ENCODE measurements around the gene MLH1.
"Not testable (repeated sequence)": the region's sequence is repeated elsewhere in the genome, so short reads cannot be mapped to it uniquely, and the experiment has no call there.

MLH1 gene

DNA sequence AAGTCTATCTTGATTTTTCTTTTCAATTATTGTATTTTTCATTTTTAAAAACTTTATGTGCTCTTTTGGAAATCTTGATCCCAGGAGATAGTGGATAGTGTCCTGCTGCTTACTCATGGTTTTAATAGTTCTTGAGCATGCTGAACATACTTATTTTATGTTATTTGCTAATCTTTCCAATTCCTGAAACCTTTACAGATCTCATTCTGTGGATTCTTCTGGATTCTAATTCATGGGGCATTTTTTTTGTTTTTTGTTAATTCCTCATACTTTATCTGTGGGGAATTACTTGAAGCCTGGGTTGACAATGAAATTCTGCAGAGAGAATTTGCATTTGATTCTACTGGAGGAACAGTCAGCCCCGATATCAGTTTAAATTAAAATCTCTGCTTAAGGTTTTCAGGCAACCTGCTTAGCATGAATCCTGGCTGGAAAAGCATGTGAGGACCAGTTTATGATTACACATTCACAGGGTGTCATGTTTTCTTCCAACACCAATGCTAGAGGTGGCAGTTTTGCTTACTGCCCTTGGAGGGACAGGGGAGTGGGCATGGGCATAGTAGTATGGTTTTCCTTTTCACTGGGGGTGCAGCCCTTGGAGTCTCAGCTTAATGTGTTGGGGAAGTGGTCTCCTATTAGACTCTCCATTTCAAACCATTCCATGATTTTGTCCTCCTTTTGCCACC, 46.0 kb downstream of the MLH1 start:
- no peak for DNase-seq

- DNase-seq: no peak
These were observed 46.9 kb downstream of the MLH1 start for GRCh38 chr3:37040231-37040630.

DNA sequence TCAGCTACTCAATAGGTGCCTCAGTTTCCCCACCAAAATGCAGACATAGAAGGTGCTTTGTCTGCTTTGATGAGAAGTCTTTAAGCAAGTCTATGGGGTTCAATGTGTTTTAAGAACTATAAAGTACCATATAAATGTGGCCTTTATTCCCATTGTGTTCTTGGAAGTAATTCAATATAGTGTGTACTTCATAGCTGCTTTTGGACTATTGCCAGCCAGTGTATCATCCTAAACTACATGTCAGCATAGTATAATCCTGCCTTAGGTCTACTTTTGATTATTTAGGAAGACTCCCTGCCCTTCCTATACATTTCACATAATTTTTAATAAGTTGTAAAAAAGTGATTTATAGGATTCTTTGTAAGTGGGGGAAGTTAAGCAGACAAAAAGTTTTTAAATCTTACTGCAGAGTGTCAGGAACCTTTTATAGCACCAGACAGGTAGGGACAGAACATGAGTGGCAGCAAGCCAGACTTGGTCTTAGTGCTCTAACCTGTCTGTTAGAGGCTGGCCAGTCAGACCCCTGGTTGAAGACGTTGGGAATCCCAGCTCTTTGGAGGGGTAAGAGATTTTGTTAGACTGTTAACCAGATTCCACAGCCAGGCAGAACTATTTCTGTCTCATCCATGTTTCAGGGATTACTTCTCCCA, 48.4 kb downstream of the MLH1 start:
- DNase-seq: no peak

GRCh38 chr3:37042712-37043111, 49.4 kb downstream of the MLH1 start:
- DNase-seq: not testable (repeated sequence)

DNA sequence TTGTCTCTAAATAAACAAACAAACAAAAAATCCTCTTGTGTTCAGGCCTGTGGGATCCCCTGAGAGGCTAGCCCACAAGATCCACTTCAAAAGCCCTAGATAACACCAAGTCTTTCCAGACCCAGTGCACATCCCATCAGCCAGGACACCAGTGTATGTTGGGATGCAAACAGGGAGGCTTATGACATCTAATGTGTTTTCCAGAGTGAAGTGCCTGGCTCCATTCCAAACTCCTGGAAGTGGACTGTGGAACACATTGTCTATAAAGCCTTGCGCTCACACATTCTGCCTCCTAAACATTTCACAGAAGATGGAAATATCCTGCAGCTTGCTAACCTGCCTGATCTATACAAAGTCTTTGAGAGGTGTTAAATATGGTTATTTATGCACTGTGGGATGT, 57.0 kb downstream of the MLH1 start:
- no peak for DNase-seq

- peak; percentile 3 for DNase-seq
These were observed 59.5 kb downstream of the MLH1 start for GRCh38 chr3:37052860-37053259.

- no peak for DNase-seq
These were observed 60.0 kb downstream of the MLH1 start for GRCh38 chr3:37053337-37053736.

GRCh38 chr3:37053753-37054152, 60.4 kb downstream of the MLH1 start:
- DNase-seq: no peak

DNA sequence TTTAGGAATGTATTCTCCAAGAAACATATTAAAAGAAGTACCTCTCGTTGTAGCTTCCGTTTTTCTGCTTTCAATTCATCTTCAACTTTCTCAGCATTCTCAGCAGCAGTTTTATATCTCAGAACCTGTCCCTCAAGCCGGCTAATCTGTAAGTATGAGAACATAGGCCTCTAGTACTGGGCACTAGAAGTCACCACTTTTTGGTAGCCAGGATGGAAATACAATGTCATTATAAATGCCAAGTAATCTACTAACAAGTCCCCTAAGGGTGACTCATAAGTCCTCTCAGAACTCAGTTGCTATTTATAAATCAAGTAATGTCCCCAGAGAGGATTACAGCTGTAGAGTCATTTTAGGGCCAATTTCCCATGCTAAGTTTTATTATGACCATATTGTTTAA, 61.1 kb downstream of the MLH1 start:
- peak; percentile 48 for DNase-seq

GRCh38 chr3:37055077-37055476, 61.8 kb downstream of the MLH1 start:
- DNase-seq: not testable (repeated sequence)

DNA sequence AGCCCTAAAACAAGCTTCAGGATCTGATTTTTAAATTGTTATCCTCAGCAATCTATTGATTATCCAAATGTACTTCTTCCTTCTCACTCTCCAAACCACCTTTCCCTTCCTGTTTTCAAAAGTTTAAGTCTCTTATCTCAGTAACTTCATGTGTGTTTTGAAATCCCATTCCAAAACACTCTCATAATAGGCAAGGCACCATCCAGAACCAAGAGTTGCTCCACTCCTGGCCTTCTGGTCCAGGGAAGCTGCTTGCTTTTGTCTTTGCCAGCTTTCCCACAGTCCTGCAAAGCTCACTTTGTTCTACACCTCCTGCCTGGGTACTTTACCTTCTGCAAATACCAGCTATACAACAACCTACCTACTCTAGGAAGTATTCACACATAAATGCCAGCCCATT, 63.5 kb downstream of the MLH1 start:
- DNase-seq: no peak

DNA sequence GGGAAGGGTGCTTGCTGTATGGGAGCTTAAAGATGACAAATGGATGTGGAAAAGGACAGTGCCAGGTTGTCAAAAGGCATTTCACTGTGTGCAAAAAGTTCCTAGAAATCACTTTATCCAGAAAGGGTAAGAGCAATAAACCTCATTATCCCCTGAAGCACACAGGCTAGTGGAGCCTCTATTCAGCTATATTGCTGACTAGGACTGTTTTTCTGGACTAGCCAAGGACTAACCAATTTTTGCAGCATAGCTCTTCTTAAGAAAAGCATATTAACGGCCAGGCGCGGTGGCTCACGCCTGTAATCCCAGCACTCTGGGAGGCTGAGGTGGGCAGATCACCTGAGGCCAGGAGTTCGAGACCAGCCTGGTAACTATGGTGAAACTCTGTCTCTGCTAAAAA, 64.8 kb downstream of the MLH1 start:
- DNase-seq: no peak

DNA sequence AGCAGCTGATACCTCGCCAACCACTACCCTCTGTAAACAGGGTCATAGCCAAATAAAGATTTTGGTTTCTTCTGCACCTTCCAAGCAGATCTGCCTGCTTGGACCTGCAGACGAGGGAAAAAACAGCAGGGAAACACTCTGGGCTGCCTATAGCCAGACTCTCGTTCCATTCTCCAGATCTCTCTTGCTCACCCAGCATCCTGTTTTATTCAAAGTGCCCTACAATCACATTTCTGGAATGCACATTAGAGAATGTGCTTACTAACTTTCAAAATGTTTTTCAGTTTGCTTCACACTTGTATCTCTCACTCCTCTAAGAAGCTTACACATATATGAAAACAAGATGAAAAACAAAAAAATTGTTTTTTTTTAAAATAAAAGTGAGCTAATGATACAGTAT, 71.4 kb downstream of the MLH1 start:
- DNase-seq: no peak

DNA sequence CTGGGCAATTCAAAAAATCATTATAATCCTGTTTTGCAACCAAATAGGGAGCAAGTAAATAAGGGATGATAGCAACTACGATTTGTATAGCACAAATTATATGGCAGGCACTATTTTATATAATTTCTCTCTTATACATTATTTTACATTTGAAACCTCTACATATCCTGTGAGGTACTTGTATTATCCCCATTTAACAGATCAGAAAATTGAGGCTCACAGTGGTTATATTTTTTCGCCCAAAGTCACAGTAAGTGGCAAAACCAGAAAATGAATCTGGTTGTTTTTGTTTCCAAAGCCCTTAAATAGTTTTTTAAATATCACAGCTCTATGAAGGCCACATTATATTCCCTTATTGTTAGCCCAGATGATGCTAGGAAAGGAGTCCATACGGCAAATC, 74.3 kb downstream of the MLH1 start:
- no peak for DNase-seq

DNA sequence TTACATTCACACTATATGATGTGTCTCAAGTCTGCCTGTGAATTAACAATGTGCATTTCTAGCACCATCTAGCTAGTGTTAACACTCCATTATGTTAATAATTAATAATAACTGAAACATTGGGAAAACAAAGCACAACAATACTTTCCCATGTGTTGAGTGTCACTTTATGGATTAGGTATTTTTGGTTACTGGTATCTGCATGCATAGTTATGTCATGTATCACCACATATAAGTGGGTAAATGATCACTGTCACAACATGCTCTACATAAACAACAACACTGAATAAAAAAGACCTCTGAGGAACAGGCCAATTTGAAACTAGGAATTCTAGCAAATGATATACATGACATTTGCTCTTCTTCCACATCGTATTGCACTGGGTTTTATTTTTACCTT, 74.7 kb downstream of the MLH1 start:
- no peak for DNase-seq

DNA sequence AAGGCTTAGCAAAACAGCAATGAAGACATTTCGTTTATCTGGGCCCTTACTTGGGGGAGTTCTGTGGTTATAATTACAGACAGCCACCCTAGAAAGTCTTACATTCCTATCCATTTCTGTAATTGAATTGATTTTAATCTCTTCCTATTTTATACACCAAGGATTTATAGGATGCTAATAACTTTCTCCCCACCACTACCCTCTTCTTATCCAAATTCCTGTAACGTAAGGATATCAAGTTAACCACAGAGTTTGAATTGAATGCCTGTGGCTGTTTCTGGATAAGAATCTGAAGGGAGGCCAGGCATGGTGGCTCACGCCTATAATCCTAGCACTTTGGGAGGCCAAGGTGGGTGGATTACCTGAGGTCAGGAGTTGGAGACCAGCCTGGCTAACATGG, 78.6 kb downstream of the MLH1 start:
- no peak for DNase-seq

DNA sequence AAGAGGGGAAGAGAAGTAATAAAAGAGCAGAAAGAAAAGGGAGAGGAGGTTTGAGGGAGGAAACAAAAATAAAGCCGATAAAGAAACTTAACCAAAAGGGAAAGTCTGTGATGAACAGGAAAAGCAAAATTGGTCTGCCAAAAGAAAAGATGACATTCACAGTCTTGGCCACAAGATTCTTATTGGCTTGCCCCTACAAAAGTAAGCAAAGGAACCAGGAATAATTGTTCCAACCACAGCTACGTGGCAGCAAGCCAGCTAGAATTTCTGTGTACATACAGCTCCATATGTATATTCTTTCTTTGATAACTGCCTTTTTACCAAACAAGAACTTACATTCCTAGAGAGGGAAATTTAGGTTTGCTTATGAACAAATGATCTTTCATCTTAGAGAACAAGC, 79.6 kb downstream of the MLH1 start:
- peak; percentile 86 for DNase-seq

DNA sequence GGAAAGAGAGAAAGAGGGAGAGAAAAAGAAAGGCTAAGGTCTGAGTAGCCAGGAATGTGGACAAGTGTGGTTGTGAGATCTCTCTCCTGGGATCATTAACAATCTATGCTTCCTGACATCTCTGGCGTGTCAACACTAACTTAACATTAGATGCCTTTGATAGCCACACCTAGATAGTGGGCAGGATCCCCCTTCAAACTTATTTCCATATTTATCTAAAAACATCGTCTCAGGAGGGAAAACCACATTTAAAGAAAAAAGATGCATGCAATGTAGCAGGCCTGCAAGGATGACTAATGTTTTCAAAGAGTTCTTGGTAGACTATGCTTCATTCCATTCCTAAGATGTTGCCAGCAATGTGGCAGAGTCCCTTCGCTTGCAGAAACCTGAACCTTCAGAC, 80.9 kb downstream of the MLH1 start:
- DNase-seq: no peak

DNA sequence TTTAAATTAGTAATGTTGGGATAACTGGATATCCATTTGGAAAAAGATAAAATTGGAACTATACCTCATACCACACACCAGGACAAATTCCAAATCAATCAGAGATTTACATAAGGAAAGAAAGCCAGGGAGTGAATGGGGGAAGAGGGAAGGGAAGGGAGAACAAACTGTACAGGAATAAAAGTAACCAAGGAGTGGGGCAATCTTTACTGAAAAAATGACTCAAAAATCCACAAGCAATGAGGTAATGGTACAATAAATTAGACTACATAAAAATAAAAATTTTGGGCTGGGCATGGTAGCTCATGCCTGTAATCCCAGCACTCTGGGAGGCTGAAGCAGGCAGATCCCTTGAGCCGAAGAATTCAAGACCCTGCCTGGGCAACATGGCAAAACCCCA, 82.6 kb downstream of the MLH1 start:
- no peak for DNase-seq

GRCh38 chr3:37082317-37082716, 89.0 kb downstream of the MLH1 start:
- DNase-seq: no peak

DNA sequence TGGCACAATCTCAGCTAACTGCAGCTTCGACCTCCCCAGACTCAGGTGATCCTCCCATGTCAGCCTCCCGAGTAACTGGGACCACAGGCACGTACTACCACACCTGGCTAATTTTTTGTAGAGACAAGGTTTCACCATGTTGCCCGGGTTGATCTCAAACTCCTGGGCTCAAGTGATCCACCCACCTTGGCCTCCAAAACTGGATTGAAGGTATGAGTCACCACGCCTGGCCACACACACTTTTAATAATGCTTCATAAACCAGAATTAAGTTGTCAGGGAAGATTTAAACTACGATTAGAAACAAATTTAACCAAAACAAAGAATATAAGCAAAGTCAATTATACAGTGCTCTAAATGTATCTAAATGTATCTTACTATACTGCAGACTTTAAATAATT, 93.6 kb downstream of the MLH1 start:
- DNase-seq: no peak

- DNase-seq: no peak
These were observed 94.6 kb downstream of the MLH1 start for GRCh38 chr3:37087870-37088269.

- no peak for DNase-seq
These were observed 99.2 kb downstream of the MLH1 start for GRCh38 chr3:37092484-37092883.

DNA sequence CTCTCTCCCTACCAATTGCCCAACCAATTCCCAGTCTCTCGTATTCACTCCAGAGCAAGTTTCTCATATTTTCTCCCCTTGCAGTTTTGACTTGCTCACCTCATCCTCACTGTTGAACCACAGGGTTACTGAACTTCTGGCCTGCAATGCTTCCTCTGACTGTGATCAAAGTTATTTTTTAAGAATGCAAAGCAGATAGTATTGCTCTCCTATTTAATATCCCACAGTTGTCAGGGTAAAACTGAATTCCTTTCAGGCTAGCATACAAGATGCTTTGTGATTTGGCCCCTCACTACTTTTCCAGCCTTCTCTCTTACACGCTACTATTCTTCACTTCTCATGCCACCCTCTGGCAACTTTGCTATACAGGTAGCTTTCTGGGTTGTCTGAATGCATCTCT, 100.2 kb downstream of the MLH1 start:
- DNase-seq: no peak

- no peak for DNase-seq
These were observed 101.3 kb downstream of the MLH1 start for GRCh38 chr3:37094636-37095035.
